ENCODE measurements around the gene FOXI1.
A peak's percentile ranks its signal among the peaks of the same experiment; 100 is the strongest.

Gene FOXI1

GRCh38 chr5:170111088-170111785 is 5.5 kb downstream of the FOXI1 start:
- DNase-seq: peak in 2 of 3 donors; percentile 49 to 55
- POLR2A ChIA-PET: interaction anchor here (0.5 kb wide), 1 partner anchor 83 kb away, joined by 3 read pairs; no protein-coding TSS in a partner anchor
- no peak overlapping the region for H3K27ac ChIP-seq (ENCODE audit: insufficient read depth in 1 of 2, low read depth in 1 of 2, low read length in 2 of 2, poor library complexity in 1 of 2, severe bottlenecking in 2 of 2)
- CTCF ChIA-PET: interaction anchor here (1.1 to 2.1 kb wide), 4 partner anchors 10 to 109 kb away, joined by 3 to 11 read pairs (median 4); no protein-coding TSS in a partner anchor
- H3K36me3 ChIP-seq (ENCODE audit: control insufficient read depth in 4 of 4, insufficient read depth in 4 of 4, low read length in 3 of 4): no peaks in the 10 kb centered on the region
- peaks cover 1 to 22% (median 12%) of the 10 kb centered on the region in 4 experiments for H3K4me1 ChIP-seq (ENCODE audit: control extremely low read depth in 1 of 4, control insufficient read depth in 4 of 4, insufficient read depth in 4 of 4, low read length in 3 of 4)
- H3K9me3 ChIP-seq (ENCODE audit: control extremely low read depth in 1 of 5, control insufficient read depth in 4 of 5, insufficient read depth in 2 of 5, low read depth in 1 of 5, low read length in 4 of 5): no peaks in the 10 kb centered on the region
- no peak overlapping the region for H3K4me3 ChIP-seq (ENCODE audit: control insufficient read depth in 1 of 7, extremely low read depth in 1 of 7, insufficient read depth in 4 of 7, low read depth in 2 of 7, low read length in 6 of 7)
- H3K27me3 ChIP-seq (replicated peaks in 2 of 5; ENCODE audit: control insufficient read depth in 4 of 5, insufficient read depth in 5 of 5, low read length in 4 of 5): no peaks in the 10 kb centered on the region
- 35% methylated on average over 5 of the region's 8 CpGs for WGBS (ENCODE audit: insufficient coverage)

- 89% methylated on average over 6 of the region's 6 CpGs for WGBS (ENCODE audit: insufficient coverage)
- Histone ChIP-seq H3K36me3 (ENCODE audit: control insufficient read depth in 4 of 4, insufficient read depth in 4 of 4, low read length in 3 of 4) (no peaks in the 10 kb centered on the region), H3K9me3 (ENCODE audit: control extremely low read depth in 1 of 5, control insufficient read depth in 4 of 5, insufficient read depth in 2 of 5, low read depth in 1 of 5, low read length in 4 of 5) (no peaks in the 10 kb centered on the region), H3K4me1 (ENCODE audit: control extremely low read depth in 1 of 4, control insufficient read depth in 4 of 4, insufficient read depth in 4 of 4, low read length in 3 of 4) (peaks cover 1 to 16% (median 11%) of the 10 kb centered on the region in 4 experiments), H3K27ac (ENCODE audit: insufficient read depth in 1 of 2, low read depth in 1 of 2, low read length in 2 of 2, poor library complexity in 1 of 2, severe bottlenecking in 2 of 2) (no peak overlapping the region), H3K27me3 (replicated peaks in 2 of 5; ENCODE audit: control insufficient read depth in 4 of 5, insufficient read depth in 5 of 5, low read length in 4 of 5) (no peaks in the 10 kb centered on the region), H3K4me3 (ENCODE audit: control insufficient read depth in 1 of 7, extremely low read depth in 1 of 7, insufficient read depth in 4 of 7, low read depth in 2 of 7, low read length in 6 of 7) (no peak overlapping the region)
- ChIA-PET POLR2A (no interaction called here), CTCF (interaction anchor here (2.0 kb wide), 1 partner anchor 12 kb away, joined by 11 read pairs; no protein-coding TSS in a partner anchor)
- no peak for DNase-seq
Measured at GRCh38 chr5:170112876-170113521, 7.3 kb downstream of the FOXI1 start.

GRCh38 chr5:170113522-170113900 is 7.8 kb downstream of the FOXI1 start:
- CTCF ChIA-PET: no interaction called here
- H3K9me3 ChIP-seq (ENCODE audit: control extremely low read depth in 1 of 5, control insufficient read depth in 4 of 5, insufficient read depth in 2 of 5, low read depth in 1 of 5, low read length in 4 of 5): no peaks in the 10 kb centered on the region
- WGBS (ENCODE audit: insufficient coverage): 40% methylated on average over 2 of the region's 3 CpGs
- DNase-seq: peak in 2 of 3 donors; percentile 50 to 53
- peaks cover 1 to 16% (median 11%) of the 10 kb centered on the region in 4 experiments for H3K4me1 ChIP-seq (ENCODE audit: control extremely low read depth in 1 of 4, control insufficient read depth in 4 of 4, insufficient read depth in 4 of 4, low read length in 3 of 4)
- H3K27ac ChIP-seq (ENCODE audit: insufficient read depth in 1 of 2, low read depth in 1 of 2, low read length in 2 of 2, poor library complexity in 1 of 2, severe bottlenecking in 2 of 2): no peak overlapping the region
- H3K27me3 ChIP-seq (replicated peaks in 2 of 5; ENCODE audit: control insufficient read depth in 4 of 5, insufficient read depth in 5 of 5, low read length in 4 of 5): no peaks in the 10 kb centered on the region
- POLR2A ChIA-PET: no interaction called here
- H3K36me3 ChIP-seq (ENCODE audit: control insufficient read depth in 4 of 4, insufficient read depth in 4 of 4, low read length in 3 of 4): no peaks in the 10 kb centered on the region
- H3K4me3 ChIP-seq (ENCODE audit: control insufficient read depth in 1 of 7, extremely low read depth in 1 of 7, insufficient read depth in 4 of 7, low read depth in 2 of 7, low read length in 6 of 7): no peak overlapping the region

- no peaks in the 10 kb centered on the region for H3K27me3 ChIP-seq (replicated peaks in 2 of 5; ENCODE audit: control insufficient read depth in 4 of 5, insufficient read depth in 5 of 5, low read length in 4 of 5)
- H3K4me3 ChIP-seq (ENCODE audit: control insufficient read depth in 1 of 7, extremely low read depth in 1 of 7, insufficient read depth in 4 of 7, low read depth in 2 of 7, low read length in 6 of 7): no peak overlapping the region
- DNase-seq: no peak
- 80% methylated on average over 7 of the region's 7 CpGs for WGBS (ENCODE audit: insufficient coverage)
- peaks cover 1 to 16% (median 11%) of the 10 kb centered on the region in 4 experiments for H3K4me1 ChIP-seq (ENCODE audit: control extremely low read depth in 1 of 4, control insufficient read depth in 4 of 4, insufficient read depth in 4 of 4, low read length in 3 of 4)
- ChIA-PET CTCF (interaction anchor here (5.6 kb wide), 1 partner anchor 14 kb away, joined by 24 read pairs; no protein-coding TSS in a partner anchor), POLR2A (interaction anchor here (0.9 kb wide), 1 partner anchor 56 kb away, joined by 3 read pairs; no protein-coding TSS in a partner anchor)
- H3K36me3 ChIP-seq (ENCODE audit: control insufficient read depth in 4 of 4, insufficient read depth in 4 of 4, low read length in 3 of 4): no peaks in the 10 kb centered on the region
- no peaks in the 10 kb centered on the region for H3K9me3 ChIP-seq (ENCODE audit: control extremely low read depth in 1 of 5, control insufficient read depth in 4 of 5, insufficient read depth in 2 of 5, low read depth in 1 of 5, low read length in 4 of 5)
- no peak overlapping the region for H3K27ac ChIP-seq (ENCODE audit: insufficient read depth in 1 of 2, low read depth in 1 of 2, low read length in 2 of 2, poor library complexity in 1 of 2, severe bottlenecking in 2 of 2)
Measured at GRCh38 chr5:170114271-170114670, 8.6 kb downstream of the FOXI1 start.

GRCh38 chr5:170115925-170116324 is 10.2 kb downstream of the FOXI1 start:
- Histone ChIP-seq H3K9me3 (ENCODE audit: control extremely low read depth in 1 of 5, control insufficient read depth in 4 of 5, insufficient read depth in 2 of 5, low read depth in 1 of 5, low read length in 4 of 5) (no peaks in the 10 kb centered on the region), H3K27me3 (replicated peaks in 2 of 5; ENCODE audit: control insufficient read depth in 4 of 5, insufficient read depth in 5 of 5, low read length in 4 of 5) (no peaks in the 10 kb centered on the region), H3K36me3 (ENCODE audit: control insufficient read depth in 4 of 4, insufficient read depth in 4 of 4, low read length in 3 of 4) (no peaks in the 10 kb centered on the region), H3K4me1 (ENCODE audit: control extremely low read depth in 1 of 4, control insufficient read depth in 4 of 4, insufficient read depth in 4 of 4, low read length in 3 of 4) (peaks cover 1 to 13% (median 10%) of the 10 kb centered on the region in 4 experiments), H3K4me3 (ENCODE audit: control insufficient read depth in 1 of 7, extremely low read depth in 1 of 7, insufficient read depth in 4 of 7, low read depth in 2 of 7, low read length in 6 of 7) (no peak overlapping the region), H3K27ac (ENCODE audit: insufficient read depth in 1 of 2, low read depth in 1 of 2, low read length in 2 of 2, poor library complexity in 1 of 2, severe bottlenecking in 2 of 2) (no peak overlapping the region)
- ChIA-PET CTCF (interaction anchor here (5.6 kb wide), 1 partner anchor 16 kb away, joined by 24 read pairs; no protein-coding TSS in a partner anchor), POLR2A (no interaction called here)
- DNase-seq: no peak
- WGBS (ENCODE audit: insufficient coverage): 90% methylated on average over 2 of the region's 2 CpGs

GRCh38 chr5:170117736-170118135 is 12.0 kb downstream of the FOXI1 start:
- no peak overlapping the region for H3K27ac ChIP-seq (ENCODE audit: insufficient read depth in 1 of 2, low read depth in 1 of 2, low read length in 2 of 2, poor library complexity in 1 of 2, severe bottlenecking in 2 of 2)
- ChIA-PET POLR2A (no interaction called here), CTCF (interaction anchor here (1.1 to 5.6 kb wide), 3 partner anchors 14 to 67 kb away, joined by 3 to 24 read pairs (median 3); no protein-coding TSS in a partner anchor)
- WGBS (ENCODE audit: insufficient coverage): 100% methylated on average over 2 of the region's 2 CpGs
- H3K9me3 ChIP-seq (ENCODE audit: control extremely low read depth in 1 of 5, control insufficient read depth in 4 of 5, insufficient read depth in 2 of 5, low read depth in 1 of 5, low read length in 4 of 5): no peaks in the 10 kb centered on the region
- H3K4me1 ChIP-seq (ENCODE audit: control extremely low read depth in 1 of 4, control insufficient read depth in 4 of 4, insufficient read depth in 4 of 4, low read length in 3 of 4): peaks cover 1 to 8% (median 4%) of the 10 kb centered on the region in 4 experiments
- no peak overlapping the region for H3K4me3 ChIP-seq (ENCODE audit: control insufficient read depth in 1 of 7, extremely low read depth in 1 of 7, insufficient read depth in 4 of 7, low read depth in 2 of 7, low read length in 6 of 7)
- H3K36me3 ChIP-seq (ENCODE audit: control insufficient read depth in 4 of 4, insufficient read depth in 4 of 4, low read length in 3 of 4): no peaks in the 10 kb centered on the region
- no peak for DNase-seq
- H3K27me3 ChIP-seq (replicated peaks in 2 of 5; ENCODE audit: control insufficient read depth in 4 of 5, insufficient read depth in 5 of 5, low read length in 4 of 5): no peaks in the 10 kb centered on the region

GRCh38 chr5:170120576-170120975 is 14.9 kb downstream of the FOXI1 start:
- H3K4me1 ChIP-seq (ENCODE audit: control extremely low read depth in 1 of 4, control insufficient read depth in 4 of 4, insufficient read depth in 4 of 4, low read length in 3 of 4): no peaks in the 10 kb centered on the region
- POLR2A ChIA-PET: interaction anchor here (0.6 kb wide), 1 partner anchor 1826 kb away, joined by 3 read pairs; no protein-coding TSS in a partner anchor
- peaks cover 0 to 4% (median 0%) of the 10 kb centered on the region in 5 experiments for H3K9me3 ChIP-seq (ENCODE audit: control extremely low read depth in 1 of 5, control insufficient read depth in 4 of 5, insufficient read depth in 2 of 5, low read depth in 1 of 5, low read length in 4 of 5)
- no peaks in the 10 kb centered on the region for H3K27me3 ChIP-seq (replicated peaks in 2 of 5; ENCODE audit: control insufficient read depth in 4 of 5, insufficient read depth in 5 of 5, low read length in 4 of 5)
- CTCF ChIA-PET: interaction anchor here (1.0 kb wide), 1 partner anchor 14 kb away, joined by 3 read pairs; no protein-coding TSS in a partner anchor
- H3K36me3 ChIP-seq (ENCODE audit: control insufficient read depth in 4 of 4, insufficient read depth in 4 of 4, low read length in 3 of 4): no peaks in the 10 kb centered on the region
- H3K4me3 ChIP-seq (ENCODE audit: control insufficient read depth in 1 of 7, extremely low read depth in 1 of 7, insufficient read depth in 4 of 7, low read depth in 2 of 7, low read length in 6 of 7): no peak overlapping the region
- no peak for DNase-seq
- 80% methylated on average over 1 of the region's 2 CpGs for WGBS (ENCODE audit: insufficient coverage)
- H3K27ac ChIP-seq (ENCODE audit: insufficient read depth in 1 of 2, low read depth in 1 of 2, low read length in 2 of 2, poor library complexity in 1 of 2, severe bottlenecking in 2 of 2): no peak overlapping the region

Measured in common myeloid progenitor, CD34-positive (primary cell).